Hepatocyte (in vitro differentiated cells): ENCODE data around the gene PLXDC1.

Source experiments
- EZH2 ChIP-seq: fragments of 200-600 bp; sonication (generic); IDR thresholded peaks from 2 replicates; pipeline ENCODE4 v1.6.1; 2016; ENCODE audit warnings: antibody characterized with exemption, mild to moderate bottlenecking, borderline replicate concordance
- EZH2phosphoT487 ChIP-seq: fragments of 200-600 bp; sonication (generic); IDR thresholded peaks from one replicate; pipeline ENCODE4 v1.6.1; 2018; ENCODE audit warnings: antibody characterized with exemption, mild to moderate bottlenecking, low read depth, moderate library complexity; ENCODE audit not compliant: unreplicated experiment, severe bottlenecking
- TF ChIP-seq, protein P1 (sequence below): fragments of 200-600 bp; sonication (generic); IDR thresholded peaks from 2 replicates; pipeline ENCODE4 v1.5.1; 2016; ENCODE audit warnings: antibody characterized with exemption, mild to moderate bottlenecking; ENCODE audit not compliant: poor library complexity

DNA sequence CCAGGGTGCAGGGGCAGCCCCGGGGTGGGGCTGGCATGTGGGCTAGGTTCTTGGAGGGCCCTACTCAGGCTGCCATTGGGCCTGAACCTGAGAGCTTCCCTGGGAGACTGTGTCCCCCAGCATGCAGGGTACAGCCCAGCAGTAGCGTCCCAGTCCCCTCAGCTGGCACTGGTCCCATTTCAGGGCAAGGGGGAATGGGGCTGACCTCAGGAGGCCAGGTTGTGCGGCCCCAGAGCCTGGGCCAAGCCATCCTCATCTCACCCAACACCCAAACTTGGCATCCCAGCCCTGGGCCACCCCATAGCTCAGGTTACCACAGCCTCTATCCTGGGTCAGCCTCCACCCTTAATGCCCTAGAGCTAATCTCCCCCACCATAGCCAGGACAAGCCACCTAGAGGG is 6.3 kb downstream of the PLXDC1 start:
- TF ChIP-seq, protein P1, sequence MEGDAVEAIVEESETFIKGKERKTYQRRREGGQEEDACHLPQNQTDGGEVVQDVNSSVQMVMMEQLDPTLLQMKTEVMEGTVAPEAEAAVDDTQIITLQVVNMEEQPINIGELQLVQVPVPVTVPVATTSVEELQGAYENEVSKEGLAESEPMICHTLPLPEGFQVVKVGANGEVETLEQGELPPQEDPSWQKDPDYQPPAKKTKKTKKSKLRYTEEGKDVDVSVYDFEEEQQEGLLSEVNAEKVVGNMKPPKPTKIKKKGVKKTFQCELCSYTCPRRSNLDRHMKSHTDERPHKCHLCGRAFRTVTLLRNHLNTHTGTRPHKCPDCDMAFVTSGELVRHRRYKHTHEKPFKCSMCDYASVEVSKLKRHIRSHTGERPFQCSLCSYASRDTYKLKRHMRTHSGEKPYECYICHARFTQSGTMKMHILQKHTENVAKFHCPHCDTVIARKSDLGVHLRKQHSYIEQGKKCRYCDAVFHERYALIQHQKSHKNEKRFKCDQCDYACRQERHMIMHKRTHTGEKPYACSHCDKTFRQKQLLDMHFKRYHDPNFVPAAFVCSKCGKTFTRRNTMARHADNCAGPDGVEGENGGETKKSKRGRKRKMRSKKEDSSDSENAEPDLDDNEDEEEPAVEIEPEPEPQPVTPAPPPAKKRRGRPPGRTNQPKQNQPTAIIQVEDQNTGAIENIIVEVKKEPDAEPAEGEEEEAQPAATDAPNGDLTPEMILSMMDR: no peak
- TF ChIP-seq EZH2: no peak
- no peak for TF ChIP-seq EZH2phosphoT487
